NCI-H1417 treated with DMSO at 0.1 percent for 48 hours (cell line): ENCODE measurements around the gene AXL.
"Not testable (repeated sequence)": the region's sequence is repeated elsewhere in the genome, so short reads cannot be mapped to it uniquely, and the experiment has no call there.

ENCODE experiments used
- DNase-seq: peaks from one replicate; lab custom pipeline; 2025; lab: John Stamatoyannopoulos, UW

The AXL gene

DNA sequence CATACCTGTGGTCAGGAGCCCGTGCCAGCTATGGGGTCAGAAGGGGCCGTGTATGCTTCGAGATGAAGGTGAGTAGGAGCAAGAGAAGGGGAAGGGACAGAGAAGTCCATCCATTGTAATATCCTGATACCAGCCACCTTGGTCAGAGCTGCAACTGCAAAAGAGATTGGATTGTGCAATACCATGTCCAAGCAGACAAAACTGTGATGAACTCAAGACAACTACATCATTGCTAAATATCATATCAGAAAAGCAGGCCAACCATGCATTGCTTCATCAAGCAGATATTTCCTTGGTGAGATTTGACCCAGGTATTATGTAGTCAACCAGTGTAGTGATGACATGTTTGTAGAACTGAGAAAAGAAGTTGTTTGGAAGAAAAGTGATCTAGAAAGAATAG lies 57.2 kb downstream of the AXL start:
- no peak for DNase-seq

DNA sequence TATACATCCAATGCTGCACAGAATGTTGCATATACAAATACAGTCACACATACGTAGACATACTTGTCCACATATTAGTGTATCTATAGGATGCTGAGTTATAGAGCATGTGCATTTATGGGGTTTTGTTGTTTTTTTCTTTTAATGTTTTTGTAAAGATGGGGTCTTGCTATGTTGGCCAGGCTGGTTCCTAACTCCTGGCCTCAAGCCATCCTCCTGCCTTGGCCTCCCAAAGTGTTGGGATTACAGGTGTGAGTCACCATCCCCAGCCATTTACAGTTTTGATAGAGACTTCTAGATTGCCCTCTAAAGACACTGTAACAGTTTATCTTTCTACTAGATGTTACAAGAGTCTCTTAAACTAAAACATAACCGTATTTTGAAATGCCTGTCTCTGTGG lies 59.5 kb downstream of the AXL start:
- no peak for DNase-seq

DNA sequence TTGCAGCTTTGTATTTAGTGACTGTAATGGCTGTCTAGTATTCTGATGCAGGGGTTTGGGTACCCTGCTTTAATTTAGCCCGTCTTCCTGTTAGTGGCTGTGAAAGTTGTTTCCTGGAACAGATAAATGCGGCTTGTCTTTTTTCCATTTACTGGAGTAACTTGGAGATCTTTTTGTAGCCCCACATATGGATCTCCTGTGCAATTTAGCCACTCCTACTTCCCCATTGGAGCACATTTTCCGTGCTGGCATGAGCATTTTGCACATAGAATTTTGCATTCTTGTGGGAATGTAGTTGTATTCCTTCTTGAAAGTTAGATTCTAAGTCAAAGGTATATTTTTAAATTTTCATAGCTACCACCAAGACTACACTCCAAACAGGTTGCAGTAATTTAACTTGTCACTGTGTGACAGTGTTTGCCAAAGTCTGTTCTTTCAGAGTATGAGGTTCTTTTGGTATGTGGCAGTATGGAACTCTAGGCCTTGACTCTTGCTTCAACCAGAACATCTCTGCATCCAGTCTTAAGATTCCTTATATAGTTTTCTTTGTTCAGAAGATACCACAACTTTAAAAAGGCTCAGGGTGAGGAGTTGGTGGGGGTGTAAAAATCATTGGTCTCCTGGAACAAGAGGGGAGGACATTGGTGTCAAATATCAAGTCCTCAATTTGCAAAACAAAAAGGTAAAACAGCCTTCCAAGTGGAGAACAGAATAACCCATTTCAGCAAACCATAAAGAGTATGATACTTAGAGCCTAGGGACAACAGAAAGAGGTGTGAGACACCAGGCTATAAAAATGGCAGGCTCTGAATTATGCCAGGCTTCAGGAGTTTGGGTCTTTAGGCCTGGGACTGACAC lies 69.9 kb downstream of the AXL start:
- DNase-seq: no peak

DNA sequence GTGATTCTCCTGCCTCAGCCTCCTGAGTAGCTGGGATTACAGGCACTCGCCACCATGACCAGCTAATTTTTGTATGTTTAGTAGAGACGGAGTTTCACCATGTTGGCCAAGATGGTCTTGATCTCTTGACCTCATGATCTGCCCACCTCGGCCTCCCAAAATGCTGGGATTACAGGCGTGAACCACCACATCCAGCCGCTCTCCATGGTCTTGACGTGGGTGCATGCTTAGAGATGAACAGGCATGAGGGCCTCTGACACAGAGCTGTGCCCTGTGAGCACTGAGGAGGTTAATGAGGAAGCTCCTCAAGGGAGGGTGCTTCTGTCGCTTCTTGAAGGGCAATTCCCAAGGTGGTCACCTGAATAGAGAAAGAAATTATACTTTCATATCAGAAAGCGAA lies 70.8 kb downstream of the AXL start:
- DNase-seq: not testable (repeated sequence)

DNA sequence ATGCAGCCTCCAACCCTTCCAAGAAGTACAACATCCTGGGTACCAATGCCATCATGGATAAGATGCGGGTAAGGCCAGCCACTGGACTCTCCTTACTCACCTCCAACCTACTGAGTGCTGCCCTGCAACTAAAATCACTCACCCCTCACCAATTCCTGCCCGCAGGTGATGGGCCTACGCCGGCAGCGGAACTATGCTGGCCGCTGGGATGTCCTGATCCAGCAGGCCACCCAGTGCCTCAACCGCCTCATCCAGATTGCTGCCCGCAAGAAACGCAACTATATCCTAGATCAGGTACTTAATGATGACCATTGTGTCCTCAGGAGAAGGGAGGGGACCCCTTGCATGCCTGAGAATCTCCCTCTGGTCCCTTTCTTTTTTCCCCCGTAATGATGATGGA lies 75.4 kb downstream of the AXL start:
- no peak for DNase-seq

DNA sequence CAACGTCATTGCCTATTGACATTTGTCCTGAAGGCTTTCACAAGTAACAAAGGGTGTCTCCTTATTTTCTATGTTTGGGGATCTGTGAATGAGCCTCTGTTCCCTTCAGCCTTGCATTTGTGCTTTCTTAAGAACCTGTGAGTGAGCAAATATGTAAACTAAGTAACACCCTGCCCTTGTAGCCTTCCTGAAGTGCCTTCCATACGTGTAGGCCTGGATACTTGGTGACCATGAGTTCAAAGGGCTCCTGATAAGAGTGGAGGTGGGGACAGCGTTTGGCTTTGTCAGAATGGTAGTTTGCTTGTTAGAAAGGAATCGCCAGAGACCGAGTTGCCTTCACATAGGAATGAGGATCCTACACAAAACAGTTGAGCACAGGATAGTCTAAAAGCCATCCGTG lies 76.5 kb downstream of the AXL start:
- DNase-seq: no peak

DNA sequence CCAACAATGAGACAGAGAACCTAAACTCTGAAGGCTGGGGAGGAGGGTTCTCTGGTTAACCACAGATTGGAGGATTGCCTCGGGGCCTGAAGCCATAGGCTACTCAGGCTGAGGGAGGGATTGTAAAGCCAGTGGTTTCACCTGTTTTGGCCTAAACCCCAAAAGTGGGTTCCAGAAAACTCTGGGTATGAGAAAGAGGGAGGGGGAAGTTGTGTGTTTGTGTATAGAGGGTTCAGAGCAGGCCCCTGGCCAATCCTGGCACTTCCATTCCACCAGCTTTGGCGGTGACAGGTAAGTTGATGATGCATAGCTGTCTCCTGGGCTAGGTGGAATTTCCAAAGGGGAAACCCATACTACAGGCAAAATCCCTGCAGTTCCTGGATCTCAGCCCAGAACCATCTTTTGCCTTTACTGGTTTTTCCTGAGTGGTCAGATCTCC lies 77.4 kb downstream of the AXL start:
- no peak for DNase-seq

DNA sequence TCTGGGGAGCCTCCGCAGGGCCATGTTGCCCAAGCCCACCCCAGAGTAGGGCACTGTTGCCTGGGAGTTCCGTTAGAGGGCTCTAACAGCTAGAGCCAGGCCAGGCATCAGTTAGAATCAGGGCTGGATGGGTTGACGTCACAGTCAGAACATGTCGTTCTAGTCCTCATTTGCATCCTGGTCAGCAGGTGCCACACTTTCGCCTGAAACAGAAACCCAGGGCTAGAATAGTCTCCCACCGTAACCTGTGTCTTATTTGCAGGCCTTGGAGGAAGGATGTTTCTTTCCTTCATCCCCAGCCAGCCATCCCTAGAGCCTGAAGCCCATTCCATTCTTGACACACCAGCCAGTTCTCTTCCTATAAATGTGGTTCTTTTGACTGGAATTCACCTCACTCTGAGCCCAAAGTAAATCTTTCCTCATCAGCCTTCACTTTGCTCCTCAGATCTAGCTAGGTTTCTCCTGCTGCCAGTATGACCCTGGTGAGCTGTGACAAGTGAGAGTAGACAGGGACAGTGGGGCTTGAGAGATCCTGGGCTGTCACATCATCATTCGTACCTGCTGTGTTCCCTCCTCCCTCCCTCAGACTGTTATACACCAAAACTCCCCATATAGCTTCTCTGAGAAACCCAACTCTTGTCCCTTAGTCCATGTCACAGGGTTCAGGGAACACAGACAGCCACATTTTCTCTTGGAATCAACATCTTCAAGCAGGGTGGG lies 78.8 kb downstream of the AXL start:
- DNase-seq: no peak

DNA sequence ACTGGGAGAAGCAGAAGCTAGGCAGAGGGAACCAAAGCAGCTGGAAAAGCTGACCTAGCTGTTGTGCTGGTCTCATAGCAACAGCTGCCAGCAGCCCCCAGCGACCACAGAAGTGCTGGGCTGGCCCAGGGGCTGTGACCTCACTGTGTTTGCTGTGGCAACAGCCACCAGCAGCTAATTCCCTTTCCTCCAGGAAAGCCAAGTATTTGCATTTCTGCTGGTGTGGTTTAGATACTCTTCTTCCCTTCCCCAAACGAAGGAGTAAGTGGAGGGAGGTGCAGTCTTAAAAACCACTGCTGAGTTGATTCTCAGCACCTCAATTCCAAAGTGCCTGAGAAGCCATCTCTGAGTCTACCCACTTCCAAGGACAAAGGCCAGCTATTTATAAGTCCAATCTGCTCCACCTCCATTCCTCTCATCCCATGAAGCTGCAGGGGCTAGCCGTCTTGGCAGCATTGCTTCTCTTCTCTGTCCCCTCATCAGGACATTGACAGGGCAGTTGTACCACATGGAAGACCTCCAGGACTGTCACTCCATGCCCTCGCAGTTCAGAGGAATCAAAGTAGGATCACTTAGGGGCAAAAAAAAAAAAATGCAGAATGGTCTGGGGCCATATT lies 79.4 kb downstream of the AXL start:
- DNase-seq: no peak

DNA sequence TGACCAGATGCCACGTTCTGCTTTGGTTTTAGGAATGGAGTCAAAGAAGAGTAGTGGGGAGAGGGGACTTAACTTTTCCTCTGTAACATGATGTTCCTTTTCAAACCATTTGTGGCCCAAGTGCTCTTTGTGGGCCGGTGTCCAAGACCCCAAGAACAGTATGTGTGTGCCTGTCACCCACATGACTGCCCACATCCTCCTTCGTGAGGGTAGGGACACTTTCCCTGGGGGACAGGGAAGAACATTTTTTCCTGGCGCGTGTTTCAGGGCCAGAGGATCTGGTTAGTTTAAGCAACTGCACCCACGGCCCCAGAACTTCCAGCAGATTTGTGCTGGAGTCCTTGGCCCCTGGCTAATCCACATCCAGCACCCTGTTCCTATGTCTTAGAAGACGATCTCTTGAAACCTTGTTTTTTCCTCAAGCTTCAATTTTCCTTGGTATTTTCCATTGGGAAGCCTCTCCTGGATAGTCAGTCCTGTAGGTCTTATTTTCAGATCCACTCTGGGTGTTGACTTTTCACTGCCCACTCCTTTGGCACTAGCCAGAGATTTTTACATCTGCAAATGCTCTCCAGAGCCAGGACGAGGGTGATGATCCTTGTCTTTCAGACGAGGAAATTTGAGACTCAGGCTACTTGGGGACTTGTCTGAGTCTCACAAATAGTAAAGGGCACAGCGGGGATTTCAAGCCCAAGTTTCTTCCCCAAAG lies 80.2 kb downstream of the AXL start:
- DNase-seq: no peak

DNA sequence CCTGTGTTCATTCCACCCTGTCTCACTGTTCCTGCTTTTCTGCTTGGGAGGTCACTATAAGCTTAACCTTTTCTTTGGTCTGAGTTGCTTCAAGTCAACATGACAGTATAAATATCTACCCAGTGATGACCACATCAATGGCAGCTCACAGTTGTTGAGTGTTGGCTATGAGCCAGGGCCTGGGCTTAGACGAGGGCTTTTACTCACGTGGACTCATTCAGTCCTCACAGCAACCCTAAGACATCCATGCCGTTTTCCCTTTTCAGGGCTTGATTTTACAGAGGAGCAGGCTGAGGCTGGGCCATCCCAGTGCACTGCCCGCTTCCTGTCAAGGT lies 80.7 kb downstream of the AXL start:
- no peak for DNase-seq

DNA sequence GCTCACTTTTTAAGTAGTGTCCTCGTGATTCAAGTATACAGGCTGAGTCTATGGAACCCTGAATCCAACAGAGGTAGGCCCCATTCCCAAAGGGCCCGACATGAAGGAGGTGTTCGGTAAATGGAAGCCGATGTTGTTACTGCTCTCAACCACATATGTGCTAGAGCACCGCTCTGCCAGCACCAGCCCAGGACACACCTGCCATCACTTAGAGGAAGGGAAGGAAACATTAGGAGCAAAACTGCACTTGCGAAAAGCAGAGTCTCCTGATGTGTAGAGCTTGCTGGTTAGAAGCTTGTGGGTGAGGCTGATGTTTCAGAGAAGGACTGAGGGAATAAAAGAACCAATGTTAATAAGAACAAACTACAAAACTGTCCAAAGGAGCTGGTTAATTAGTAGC lies 81.5 kb downstream of the AXL start:
- DNase-seq: no peak

DNA sequence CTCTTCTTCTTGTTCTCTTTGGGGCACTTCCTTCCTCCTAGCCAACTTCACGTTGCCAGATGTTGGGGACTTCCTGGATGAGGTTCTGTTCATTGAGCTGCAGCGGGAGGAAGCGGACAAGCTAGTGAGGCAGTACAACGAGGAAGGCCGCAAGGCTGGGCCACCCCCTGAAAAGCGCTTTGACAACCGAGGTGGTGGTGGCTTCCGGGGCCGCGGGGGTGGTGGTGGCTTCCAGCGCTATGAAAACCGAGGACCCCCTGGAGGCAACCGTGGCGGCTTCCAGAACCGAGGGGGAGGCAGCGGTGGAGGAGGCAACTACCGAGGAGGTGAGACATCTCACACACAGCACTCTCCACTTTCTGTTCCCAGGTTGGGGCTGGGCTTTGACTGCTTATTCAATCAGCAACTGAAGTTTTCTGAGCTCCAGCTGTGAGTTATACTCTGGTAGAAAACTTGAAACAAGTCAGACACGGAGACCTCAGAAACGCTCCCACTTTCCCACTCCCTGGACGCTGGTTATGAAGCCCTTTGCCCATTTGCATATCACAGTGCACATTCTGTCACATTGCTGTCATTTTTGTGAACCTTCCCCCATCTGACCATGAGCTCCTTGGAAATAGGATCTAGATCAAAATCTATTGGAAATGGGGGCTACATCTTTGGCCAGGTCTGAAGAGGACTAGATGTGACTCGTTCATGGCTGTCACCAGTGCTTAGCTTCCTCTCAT lies 83.8 kb downstream of the AXL start:
- DNase-seq: no peak

DNA sequence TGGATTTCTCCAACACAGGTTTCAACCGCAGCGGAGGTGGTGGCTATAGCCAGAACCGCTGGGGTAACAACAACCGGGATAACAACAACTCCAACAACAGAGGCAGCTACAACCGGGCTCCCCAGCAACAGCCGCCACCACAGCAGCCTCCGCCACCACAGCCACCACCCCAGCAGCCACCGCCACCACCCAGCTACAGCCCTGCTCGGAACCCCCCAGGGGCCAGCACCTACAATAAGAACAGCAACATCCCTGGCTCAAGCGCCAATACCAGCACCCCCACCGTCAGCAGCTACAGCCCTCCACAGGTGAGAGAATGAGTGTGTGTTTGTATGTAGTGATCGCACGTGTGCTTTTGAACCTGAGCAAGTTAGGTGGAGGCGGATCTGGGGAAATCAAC lies 84.9 kb downstream of the AXL start:
- DNase-seq: no peak

DNA sequence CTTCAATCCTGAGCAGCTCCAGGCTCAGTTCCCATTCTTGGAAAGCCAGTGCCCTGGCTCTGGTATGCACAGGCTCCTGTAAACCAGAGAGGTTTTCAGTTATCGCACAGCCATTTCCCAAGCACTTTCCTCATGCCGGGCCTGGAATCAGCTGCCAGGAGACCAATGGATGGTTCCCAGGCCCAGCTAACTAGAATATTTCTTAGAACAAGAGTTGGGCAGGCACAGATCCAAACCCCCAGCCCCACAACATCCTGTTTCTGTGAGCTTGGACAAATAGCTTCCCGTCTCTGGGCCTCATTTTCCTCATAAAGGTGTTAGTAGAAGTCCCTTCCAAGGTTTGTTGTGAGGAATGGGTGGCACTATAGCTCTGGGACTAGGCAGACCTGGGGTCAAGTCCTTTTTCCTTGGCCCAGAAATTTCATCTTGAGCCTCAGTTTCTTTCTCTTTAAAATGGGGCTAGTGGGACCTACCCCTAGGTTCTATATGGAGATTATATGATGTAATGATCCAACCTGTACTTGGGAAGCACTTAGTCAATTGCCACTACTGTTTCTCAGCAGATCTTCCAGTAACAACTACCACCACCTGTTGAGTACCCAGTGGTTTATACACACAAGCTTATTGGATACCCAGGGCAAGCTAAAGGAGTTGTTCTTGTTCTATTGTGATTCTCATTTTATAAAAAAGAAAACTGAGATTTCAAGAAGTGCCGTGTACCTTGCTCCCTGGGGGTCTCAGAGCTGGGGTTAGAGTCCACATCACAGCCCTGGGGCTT lies 85.9 kb downstream of the AXL start:
- no peak for DNase-seq

DNA sequence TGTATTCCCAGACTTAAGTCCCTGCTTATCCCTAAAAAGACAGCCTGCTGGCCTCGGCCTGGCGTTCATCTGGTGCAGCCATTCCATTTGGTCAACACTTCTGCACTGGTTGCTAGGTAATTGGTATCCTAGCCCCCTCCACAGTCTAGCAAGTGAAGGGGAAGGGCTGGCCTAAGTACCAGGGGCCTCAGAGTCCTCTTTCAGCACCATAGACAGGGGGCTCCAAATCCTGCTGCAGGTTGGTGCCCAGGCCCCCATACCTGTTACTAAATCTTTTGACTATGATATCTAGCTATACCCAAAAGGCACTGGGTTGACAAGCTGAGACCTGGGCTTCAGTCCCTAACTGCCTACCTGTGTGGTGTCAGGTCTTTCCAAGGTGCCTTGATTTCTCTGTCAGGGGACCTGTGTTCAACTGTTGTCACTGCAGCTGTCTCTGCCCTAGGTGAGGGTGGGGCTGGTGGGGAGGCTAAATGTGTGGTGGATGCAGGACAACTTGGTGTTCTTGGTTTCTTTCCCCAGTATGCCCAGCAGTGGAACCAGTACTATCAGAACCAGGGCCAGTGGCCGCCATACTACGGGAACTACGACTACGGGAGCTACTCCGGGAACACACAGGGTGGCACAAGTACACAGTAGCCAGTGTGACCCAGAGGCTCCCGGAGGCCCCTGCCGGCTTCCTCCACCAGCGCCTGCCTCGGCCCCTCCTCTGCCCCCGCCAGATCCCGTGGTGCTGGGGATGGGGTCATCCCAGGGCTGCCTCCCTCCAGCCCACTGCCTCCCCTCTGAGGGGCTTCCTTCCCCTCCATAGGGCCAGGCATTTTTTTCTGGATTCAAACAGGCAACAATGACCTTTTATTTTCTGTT lies 87.1 kb downstream of the AXL start:
- DNase-seq: no peak

DNA sequence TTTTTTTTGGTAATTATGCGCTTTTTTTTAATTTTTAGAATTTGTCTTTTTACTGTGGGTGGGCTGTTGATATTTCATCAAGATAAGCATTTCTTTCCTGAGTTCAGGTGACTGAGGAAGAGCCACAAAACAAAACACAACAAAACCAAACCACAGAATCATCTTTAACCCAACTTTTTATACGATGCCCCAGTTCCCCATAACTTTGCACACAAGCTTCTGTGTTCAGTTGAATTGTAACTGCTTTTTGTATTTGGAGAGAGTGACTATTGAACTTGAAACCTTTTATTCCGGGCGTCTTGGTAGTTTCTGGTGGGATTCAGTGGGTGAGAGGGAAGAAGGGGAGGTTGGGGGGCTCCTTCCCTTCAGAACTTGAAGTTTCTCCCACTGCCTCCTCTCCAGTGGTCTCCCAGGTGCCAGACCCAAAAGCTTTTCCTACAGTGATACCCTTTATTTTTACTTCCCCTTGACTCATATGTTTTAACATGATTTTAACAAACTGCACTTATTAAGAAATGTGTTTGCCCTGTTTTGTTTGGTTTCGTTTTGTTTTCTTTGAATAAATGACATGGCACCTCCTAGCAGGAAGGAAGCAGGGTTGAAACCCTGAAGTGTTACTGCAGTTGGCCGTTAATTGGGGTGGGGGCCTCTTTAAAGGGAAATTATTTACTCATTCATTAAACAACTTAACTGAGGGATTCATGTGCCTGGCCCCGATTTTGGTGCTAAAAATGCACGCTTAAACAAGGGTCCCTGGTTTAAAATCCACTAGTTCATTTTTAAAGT lies 88.3 kb downstream of the AXL start:
- DNase-seq: no peak

DNA sequence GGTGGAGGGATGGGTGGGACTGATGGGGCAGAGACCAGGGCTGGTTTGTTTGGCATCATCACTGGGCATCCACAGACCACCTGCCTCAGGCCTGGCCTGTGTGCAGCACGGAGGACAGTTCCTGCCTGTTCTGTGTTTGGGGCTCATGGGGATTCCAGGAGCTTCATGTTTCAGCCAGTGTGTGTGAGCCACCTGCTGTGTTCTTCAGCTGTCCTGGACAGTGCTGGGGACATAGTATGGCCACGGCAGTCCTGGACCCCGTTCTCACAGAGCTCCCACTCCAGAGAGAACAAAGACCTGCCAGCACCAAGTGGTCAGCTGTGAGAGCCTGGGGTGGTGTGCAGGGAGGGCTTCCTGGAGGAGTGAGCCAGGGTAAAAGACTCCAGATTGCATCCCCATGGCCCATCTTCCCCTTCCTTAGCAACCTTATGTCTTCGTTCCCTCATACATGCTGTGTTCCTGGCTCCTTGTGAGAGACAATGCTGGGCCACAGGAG lies 89.0 kb downstream of the AXL start:
- no peak for DNase-seq
